NK-92 treated with Interleukin-12 subunit alpha and Interleukin-12 subunit beta, amount 100 ng/mL, for 24 hours (cell line): ENCODE results near the gene TMEM115.
"Not testable (repeated sequence)": the region's sequence is repeated elsewhere in the genome, so short reads cannot be mapped to it uniquely, and the experiment has no call there.

Experiments used
- DNase-seq: peaks from one replicate; lab custom pipeline; 2025; lab: John Stamatoyannopoulos, UW

Gene TMEM115

DNA sequence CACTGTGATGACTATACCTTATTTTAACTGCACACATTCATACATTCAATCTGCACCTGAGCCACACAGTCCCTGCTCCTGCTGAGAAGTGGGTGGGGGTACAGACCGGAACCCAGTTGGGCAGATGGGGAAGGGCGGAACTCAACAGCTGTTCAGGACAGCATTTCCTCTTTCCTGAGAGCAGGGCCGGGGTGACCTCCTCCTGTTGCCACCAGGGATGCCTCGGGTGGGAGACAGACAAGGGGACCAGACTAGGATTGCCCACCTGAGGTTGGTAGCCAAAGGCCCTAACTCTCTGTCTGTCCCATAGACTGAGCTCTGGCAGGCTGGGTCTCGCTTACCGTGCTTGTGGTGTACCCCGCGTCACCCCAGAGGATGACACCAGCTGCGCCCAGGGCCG, 40.7 kb downstream of the TMEM115 start:
- no peak for DNase-seq

DNA sequence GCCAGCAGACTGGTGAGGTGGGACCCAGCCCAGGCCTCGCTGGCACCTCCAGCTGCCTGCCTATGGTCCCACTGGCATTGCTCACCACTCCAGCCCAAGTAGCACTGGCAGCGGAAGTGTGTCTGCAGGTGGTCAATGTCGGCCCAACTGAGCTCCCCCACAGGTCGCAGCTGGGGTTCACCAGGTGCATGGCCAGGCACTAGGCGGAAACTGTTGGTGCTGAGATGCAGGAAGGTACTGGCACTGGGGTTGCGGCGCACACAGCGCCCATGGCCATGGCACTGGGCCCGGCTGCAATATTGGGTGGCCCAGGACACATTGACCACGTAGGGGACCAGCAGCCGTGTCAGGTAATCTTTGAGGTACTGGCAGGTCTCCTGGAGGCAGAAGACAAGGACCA, 41.2 kb downstream of the TMEM115 start:
- no peak for DNase-seq

DNA sequence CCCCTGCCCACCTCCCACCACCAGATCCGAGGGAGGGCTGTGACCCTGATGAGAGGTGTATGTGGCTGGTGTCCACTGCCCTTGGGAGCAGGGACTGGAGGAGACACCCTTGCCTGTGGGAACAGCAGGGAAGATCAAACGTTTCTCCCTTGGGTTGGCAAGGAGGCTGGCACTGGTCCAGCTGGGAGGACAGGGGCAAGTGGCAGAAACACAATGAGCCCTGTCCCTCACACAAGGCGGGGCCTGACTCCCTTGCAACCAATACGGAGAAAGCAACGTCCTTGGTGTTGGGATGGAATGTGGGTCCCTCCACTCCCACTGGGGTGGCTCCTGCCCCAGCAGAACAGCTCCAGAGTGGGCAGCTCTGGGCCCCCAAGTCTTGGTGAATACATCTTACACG, 42.0 kb downstream of the TMEM115 start:
- DNase-seq = no peak

DNA sequence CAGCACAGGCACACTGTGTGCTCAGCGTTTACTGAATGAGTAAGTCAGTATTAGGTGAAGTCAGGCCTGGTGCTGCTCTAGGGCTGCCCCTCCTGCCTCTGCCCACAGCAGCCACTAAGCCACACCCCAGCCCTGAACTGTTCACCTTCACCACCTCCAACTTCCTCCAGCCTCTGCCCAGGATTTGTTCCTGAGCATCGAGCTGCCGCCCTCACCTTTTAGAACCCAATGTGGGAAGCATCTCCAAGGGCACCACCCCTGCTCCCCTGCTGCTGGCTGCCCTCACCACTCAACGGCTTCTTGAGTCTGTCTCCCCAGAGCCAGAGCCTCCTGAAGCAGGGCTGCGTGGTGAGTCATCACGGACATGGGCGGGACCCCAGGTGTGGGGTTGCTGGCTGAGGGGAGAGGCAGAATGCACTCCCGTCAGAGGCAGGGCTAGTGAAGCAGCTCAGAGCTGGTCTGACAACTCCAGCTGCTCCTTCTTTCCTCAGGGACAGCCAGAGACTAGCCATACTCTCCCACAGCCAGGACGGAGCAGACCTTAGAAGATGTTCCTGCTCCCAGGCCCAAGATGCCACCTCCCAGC, 42.6 kb downstream of the TMEM115 start:
- DNase-seq = no peak

DNA sequence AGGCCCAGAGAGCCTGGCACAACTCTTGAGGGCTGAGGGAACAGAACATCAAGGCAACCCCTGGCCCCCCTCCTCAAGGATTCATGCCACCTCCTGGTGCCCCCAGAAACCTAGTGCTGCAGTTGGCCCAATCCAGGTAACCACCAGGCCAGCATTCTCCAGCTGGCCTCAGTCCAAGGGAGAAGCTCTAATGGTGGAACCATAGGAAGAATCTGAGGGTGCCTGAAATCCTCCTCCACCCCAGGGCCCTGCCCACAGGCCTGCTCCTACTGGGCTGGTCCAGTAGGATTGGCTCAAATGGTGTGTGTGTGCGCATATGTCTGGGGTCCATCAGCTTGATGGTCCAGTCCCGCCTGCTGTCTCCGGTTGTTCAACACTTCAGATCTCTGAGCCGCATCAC, 44.5 kb downstream of the TMEM115 start:
- DNase-seq = no peak

DNA sequence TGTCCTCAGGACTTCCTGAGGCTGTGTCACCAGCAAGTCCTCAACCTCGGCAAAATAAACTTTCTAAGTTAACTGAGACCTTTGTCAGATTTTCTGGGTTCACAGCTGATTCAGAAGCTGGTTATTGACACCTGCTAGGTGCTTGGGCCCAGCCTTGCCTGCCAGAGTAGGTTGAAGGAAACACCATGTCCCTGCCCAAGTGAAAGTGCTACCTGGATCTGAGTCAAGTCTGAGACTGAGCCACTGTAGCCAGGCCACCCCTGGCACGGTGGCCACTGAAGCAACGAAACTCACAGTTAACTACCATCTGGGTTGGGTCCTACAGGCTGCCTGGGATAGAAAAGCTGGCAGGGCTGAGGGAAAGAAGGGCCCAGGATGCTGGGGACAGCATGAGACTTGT, 45.0 kb downstream of the TMEM115 start:
- DNase-seq = no peak

DNA sequence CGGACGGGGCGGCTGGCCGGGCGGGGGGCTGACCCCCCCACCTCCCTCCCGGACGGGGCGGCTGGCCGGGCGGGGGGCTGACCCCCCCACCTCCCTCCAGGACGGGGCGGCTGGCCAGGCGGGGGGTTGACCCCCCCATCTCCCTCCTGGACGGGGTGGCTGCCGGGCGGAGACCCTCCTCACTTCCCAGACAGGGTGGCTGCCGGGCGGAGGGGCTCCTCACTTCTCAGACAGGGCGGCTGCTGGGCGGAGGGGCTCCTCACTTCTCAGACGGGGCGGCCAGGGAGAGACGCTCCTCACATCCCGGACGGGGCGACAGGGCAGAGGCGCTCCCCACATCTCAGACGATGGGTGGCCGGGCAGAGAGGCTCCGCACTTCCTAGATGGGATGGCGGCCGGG, 47.3 kb downstream of the TMEM115 start:
- DNase-seq = not testable (repeated sequence)
